ENCODE results near the gene LRBA. TPM values are rescaled to one million over a fixed set of nuclear protein-coding genes. Genes with fewer than 3 reads are reported as not detected.

The LRBA gene
- total RNA-seq, 1 experiment from 2014 or later: 55.3 TPM

- no peak overlapping the region for H2BK15ac ChIP-seq (ENCODE audit: low read depth, low read length)
- no peaks in the 10 kb centered on the region for H3K79me2 ChIP-seq (ENCODE audit: insufficient read depth, low read length)
- H3K27ac ChIP-seq (ENCODE audit: insufficient read length, low read depth, low read length): no peak overlapping the region
- H2AFZ ChIP-seq (ENCODE audit: low read length): no peak overlapping the region
- no peaks in the 10 kb centered on the region for H3K79me1 ChIP-seq (ENCODE audit: insufficient read depth, low read depth, low read length, poor library complexity, severe bottlenecking)
- no peak overlapping the region for H4K8ac ChIP-seq (replicated peaks; ENCODE audit: insufficient read length, low read depth, low read length)
- H3K18ac ChIP-seq (ENCODE audit: insufficient read length, low read depth, low read length): no peak overlapping the region
- no peak overlapping the region for H3K4me2 ChIP-seq (ENCODE audit: insufficient read depth, insufficient read length, low read length)
- no peak overlapping the region for H2BK120ac ChIP-seq (ENCODE audit: low read depth, low read length, poor library complexity, severe bottlenecking)
- Mint-ChIP-seq H3K27me3 (ENCODE audit: low read depth) (no peaks in the 10 kb centered on the region), H3K4me1 (no peaks in the 10 kb centered on the region), H3K36me3 (ENCODE audit: insufficient read depth in 1 of 3, low read depth in 3 of 3) (peaks cover 5 to 13% (median 6%) of the 10 kb centered on the region in 3 experiments; a peak in 5 of 7 replicates), H3K4me3 (no peak overlapping the region), H3K27ac (no peak overlapping the region), H3K9me3 (no peaks in the 10 kb centered on the region)
- no peak overlapping the region for H3T11ph ChIP-seq (ENCODE audit: low read length)
- H3K4ac ChIP-seq (ENCODE audit: low read depth, low read length): no peak overlapping the region
- no peak overlapping the region for H3K14ac ChIP-seq (ENCODE audit: insufficient read depth, low read length)
- WGBS (ENCODE audit: extremely low coverage, insufficient read length, low lambda C conversion rate): 100% methylated on average over 1 of the region's 2 CpGs
- no peak overlapping the region for H3K23ac ChIP-seq (ENCODE audit: insufficient read length, low read depth, low read length)
- no peak overlapping the region for H2BK12ac ChIP-seq (ENCODE audit: insufficient read length, low read depth, low read length)
- no peaks in the 10 kb centered on the region for H4K20me1 ChIP-seq (ENCODE audit: control insufficient read depth, insufficient read depth, insufficient read length)
- no peak overlapping the region for H4K5ac ChIP-seq (ENCODE audit: insufficient read length, low read depth, low read length)
- H4K91ac ChIP-seq (ENCODE audit: insufficient read length, low read depth, low read length): no peak overlapping the region
- H2AK5ac ChIP-seq (ENCODE audit: insufficient read length, low read length): no peak overlapping the region
- H3K9ac ChIP-seq (ENCODE audit: extremely low read depth, insufficient read length, low read length): no peak overlapping the region
- H3K23me2 ChIP-seq (ENCODE audit: insufficient read length, low read depth, low read length, poor library complexity, severe bottlenecking): no peaks in the 10 kb centered on the region
- H3K56ac ChIP-seq (ENCODE audit: insufficient read length, low read depth, low read length): no peak overlapping the region
- no peak overlapping the region for H2BK5ac ChIP-seq (ENCODE audit: insufficient read length, low read length)
- TF ChIP-seq, protein P1, sequence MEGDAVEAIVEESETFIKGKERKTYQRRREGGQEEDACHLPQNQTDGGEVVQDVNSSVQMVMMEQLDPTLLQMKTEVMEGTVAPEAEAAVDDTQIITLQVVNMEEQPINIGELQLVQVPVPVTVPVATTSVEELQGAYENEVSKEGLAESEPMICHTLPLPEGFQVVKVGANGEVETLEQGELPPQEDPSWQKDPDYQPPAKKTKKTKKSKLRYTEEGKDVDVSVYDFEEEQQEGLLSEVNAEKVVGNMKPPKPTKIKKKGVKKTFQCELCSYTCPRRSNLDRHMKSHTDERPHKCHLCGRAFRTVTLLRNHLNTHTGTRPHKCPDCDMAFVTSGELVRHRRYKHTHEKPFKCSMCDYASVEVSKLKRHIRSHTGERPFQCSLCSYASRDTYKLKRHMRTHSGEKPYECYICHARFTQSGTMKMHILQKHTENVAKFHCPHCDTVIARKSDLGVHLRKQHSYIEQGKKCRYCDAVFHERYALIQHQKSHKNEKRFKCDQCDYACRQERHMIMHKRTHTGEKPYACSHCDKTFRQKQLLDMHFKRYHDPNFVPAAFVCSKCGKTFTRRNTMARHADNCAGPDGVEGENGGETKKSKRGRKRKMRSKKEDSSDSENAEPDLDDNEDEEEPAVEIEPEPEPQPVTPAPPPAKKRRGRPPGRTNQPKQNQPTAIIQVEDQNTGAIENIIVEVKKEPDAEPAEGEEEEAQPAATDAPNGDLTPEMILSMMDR (conservative IDR thresholded peaks at IDR 0.05): no peak
- H2BK20ac ChIP-seq (ENCODE audit: low read depth, low read length, poor library complexity, severe bottlenecking): no peak overlapping the region
- H3K4me1 ChIP-seq (ENCODE audit: insufficient read depth, low read length): no peaks in the 10 kb centered on the region; the same call in 1 of the 2 replicates
- no peak for DNase-seq
- H3K27me3 ChIP-seq (ENCODE audit: insufficient read depth, low read length): no peaks in the 10 kb centered on the region
- H3K9me3 ChIP-seq (ENCODE audit: control insufficient read depth, low read depth, low read length): no peaks in the 10 kb centered on the region
These were observed 124.8 kb downstream of the LRBA start for GRCh38 chr4:150890246-150890645.
